OCI-LY7 (cell line): ENCODE results near the gene NTRK1. TPM values are rescaled to one million over a fixed set of nuclear protein-coding genes. Genes with fewer than 3 reads are reported as not detected.

Experiments used
- BruUV-seq: library from RNA; stranded (reverse); fragments of 400-500 nt; replicated peaks from 2 replicates; lab custom pipeline; 2021; lab: Mats Ljungman, UMichigan
- CTCF ChIA-PET: fragments of 300-600 bp; sonication (Branson Sonifier 250); formaldehyde crosslinking; loops from one replicate; lab custom pipeline; 2022; ENCODE audit warnings: antibody characterized with exemption; ENCODE audit not compliant: unreplicated experiment; lab: Charles Lee
- POLR2A ChIA-PET: fragments of 300-600 bp; sonication (Branson Sonifier 250); formaldehyde crosslinking; loops from one replicate; lab custom pipeline; 2022; ENCODE audit warnings: antibody characterized with exemption; lab: Charles Lee
- DNase-seq: peaks from one replicate; pipeline ENCODE4 v3.0.0-alpha.2; 2015; ENCODE audit warnings: low spot score
- H2AFZ ChIP-seq: fragments of 200-600 bp; sonication (generic), shearing (Covaris generic); 2 replicates; pipeline ENCODE4 v1.6.1; 2014; ENCODE audit warnings: mild to moderate bottlenecking, antibody characterized with exemption, low read length, moderate library complexity
- H3K27ac ChIP-seq: fragments of 200-600 bp; sonication (generic); 2 replicates; pipeline ENCODE4 v1.5.1; 2014; ENCODE audit warnings: mixed run types, low read depth, mild to moderate bottlenecking, moderate library complexity, low read length, inconsistent platforms; ENCODE audit not compliant: poor library complexity, severe bottlenecking
- H3K36me3 ChIP-seq: fragments of 200-600 bp; sonication (generic); 2 replicates; pipeline ENCODE4 v1.6.1; 2014; ENCODE audit warnings: mild to moderate bottlenecking, antibody characterized with exemption, low read length, moderate library complexity, mixed read lengths; ENCODE audit not compliant: insufficient read depth
- H3K4me1 ChIP-seq: fragments of 200-600 bp; sonication (generic); 2 replicates; pipeline ENCODE4 v1.5.1; 2014; ENCODE audit warnings: mild to moderate bottlenecking, low read length; ENCODE audit not compliant: insufficient read depth, poor library complexity, severe bottlenecking
- H3K4me2 ChIP-seq: fragments of 200-600 bp; sonication (generic); 2 replicates; pipeline ENCODE4 v1.6.1; 2014; ENCODE audit warnings: mild to moderate bottlenecking, low read length
- H3K4me3 ChIP-seq: fragments of 200-600 bp; sonication (generic); 2 replicates; pipeline ENCODE4 v1.5.1; 2014; ENCODE audit warnings: mild to moderate bottlenecking, low read depth, low read length; ENCODE audit not compliant: poor library complexity, severe bottlenecking
- H3K79me2 ChIP-seq: fragments of 200-600 bp; sonication (generic); 2 replicates; pipeline ENCODE4 v1.6.1; 2016; ENCODE audit warnings: low read depth, mild to moderate bottlenecking, low read length, moderate library complexity, mixed read lengths; ENCODE audit not compliant: insufficient read depth
- H3K9me2 ChIP-seq: fragments of 200-600 bp; sonication (generic); 2 replicates; pipeline ENCODE4 v1.6.1; 2016; ENCODE audit warnings: mild to moderate bottlenecking, low read length, mixed read lengths; ENCODE audit not compliant: insufficient read depth
- H3K9me3 ChIP-seq: fragments of 200-600 bp; sonication (generic); 2 replicates; pipeline ENCODE4 v1.6.1; 2014; ENCODE audit warnings: mild to moderate bottlenecking, mixed run types, low read length, mixed read lengths
- H4K20me1 ChIP-seq: fragments of 200-600 bp; sonication (generic); 2 replicates; pipeline ENCODE4 v1.6.1; 2014; ENCODE audit warnings: mild to moderate bottlenecking, antibody characterized with exemption, low read length, moderate library complexity, mixed read lengths; ENCODE audit not compliant: insufficient read depth
- EZH2phosphoT487 ChIP-seq: fragments of 200-600 bp; sonication (generic); IDR thresholded peaks from 2 replicates; pipeline ENCODE4 v1.6.1; 2018; ENCODE audit warnings: low read depth, borderline replicate concordance, mild to moderate bottlenecking, mixed run types, antibody characterized with exemption, low read length, moderate library complexity, mixed read lengths
- intact Hi-C: fragments of 100-400 bp; cut with micrococcal nuclease; formaldehyde crosslinking; loops from one replicate; pipeline ENCODE4 v1.10.0; 2022; ENCODE audit not compliant: unreplicated experiment
- total RNA-seq, 2 experiments: library from RNA; depleted of rRNA in 1 of 2; stranded (reverse); fragments of >200 nt in 1 of 2; shearing (Covaris generic) in 1 of 2; gene quantifications; 2 replicates each; pipeline ENCODE4 v1.2.3, GENCODE V29; 2014 to 2022
- TF ChIP-seq, protein P1 (sequence below): fragments of 200-600 bp; sonication (generic); conservative IDR thresholded peaks from 2 replicates; pipeline ENCODE4 v1.5.1; 2014; ENCODE audit warnings: mild to moderate bottlenecking, antibody characterized with exemption, low read length, moderate library complexity, mixed read lengths

Gene NTRK1
- total RNA-seq, 2 experiments from 2014 or later = not detected

DNA sequence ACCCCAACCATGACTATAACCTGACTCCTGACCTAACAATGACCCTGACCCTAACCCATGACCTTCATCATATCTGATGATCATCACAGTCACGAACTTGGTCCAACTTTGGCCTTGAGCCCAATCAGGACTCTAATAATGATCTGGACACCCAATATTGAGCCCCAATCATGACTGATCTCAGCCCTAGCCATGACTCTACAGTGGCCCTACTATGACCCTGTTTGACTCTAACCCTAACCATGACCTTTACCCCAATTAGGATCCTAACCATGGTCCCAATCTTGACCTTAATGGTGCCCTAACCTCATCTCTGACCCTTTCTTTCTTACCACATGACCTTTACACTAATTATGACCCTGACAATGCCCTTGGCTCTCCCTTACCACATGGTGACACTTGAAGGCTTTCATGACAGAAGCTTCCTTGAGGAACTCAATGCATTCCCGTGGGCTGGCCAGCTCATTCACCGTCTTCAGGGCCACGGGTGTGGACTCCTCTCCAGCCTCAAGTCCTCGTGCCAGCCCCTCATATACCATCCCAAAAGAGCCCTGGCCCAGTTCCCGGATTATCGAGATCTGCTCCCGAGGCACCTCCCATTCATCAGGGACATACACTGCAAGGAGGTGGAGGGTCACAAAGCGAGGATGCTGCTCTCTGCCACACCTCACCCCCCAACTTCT, 17.9 kb upstream of the NTRK1 start:
- BruUV-seq = no TSS peak
- Histone ChIP-seq H3K9me2 (no peaks in the 10 kb centered on the region), H4K20me1 (no peaks in the 10 kb centered on the region; the same call in 1 of the 2 replicates), H3K27ac (no peak overlapping the region), H3K4me1 (no peaks in the 10 kb centered on the region), H3K4me3 (no peak overlapping the region), H3K36me3 (no peaks in the 10 kb centered on the region), H3K79me2 (no peaks in the 10 kb centered on the region), H2AFZ (no peak overlapping the region), H3K9me3 (no peaks in the 10 kb centered on the region), H3K4me2 (no peak overlapping the region)
- CTCF ChIA-PET = no interaction called here
- POLR2A ChIA-PET = no interaction called here
- intact Hi-C loops = no loop called here
- TF ChIP-seq EZH2phosphoT487 = no peak
- TF ChIP-seq, protein P1, sequence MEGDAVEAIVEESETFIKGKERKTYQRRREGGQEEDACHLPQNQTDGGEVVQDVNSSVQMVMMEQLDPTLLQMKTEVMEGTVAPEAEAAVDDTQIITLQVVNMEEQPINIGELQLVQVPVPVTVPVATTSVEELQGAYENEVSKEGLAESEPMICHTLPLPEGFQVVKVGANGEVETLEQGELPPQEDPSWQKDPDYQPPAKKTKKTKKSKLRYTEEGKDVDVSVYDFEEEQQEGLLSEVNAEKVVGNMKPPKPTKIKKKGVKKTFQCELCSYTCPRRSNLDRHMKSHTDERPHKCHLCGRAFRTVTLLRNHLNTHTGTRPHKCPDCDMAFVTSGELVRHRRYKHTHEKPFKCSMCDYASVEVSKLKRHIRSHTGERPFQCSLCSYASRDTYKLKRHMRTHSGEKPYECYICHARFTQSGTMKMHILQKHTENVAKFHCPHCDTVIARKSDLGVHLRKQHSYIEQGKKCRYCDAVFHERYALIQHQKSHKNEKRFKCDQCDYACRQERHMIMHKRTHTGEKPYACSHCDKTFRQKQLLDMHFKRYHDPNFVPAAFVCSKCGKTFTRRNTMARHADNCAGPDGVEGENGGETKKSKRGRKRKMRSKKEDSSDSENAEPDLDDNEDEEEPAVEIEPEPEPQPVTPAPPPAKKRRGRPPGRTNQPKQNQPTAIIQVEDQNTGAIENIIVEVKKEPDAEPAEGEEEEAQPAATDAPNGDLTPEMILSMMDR = no peak
- no peak for DNase-seq

DNA sequence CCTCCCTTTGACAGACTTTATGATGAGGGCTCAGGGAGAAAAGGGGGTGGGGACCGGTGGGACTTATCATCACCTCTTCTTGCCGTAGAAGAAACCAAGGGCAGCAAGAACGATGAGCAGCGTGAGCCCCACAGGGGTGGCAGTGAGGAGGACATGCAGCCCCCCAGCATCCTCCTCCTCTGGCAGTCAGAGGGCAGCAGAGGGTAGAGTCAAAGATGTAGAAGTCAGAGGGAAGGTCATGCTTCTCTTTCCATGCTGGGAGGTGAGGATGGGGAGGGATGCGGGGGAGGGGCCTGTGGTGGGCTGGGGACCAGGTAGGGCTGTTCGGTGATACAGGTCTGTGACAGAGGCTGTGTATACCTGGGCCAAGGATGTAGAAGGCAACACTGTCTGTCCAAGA, 16.6 kb upstream of the NTRK1 start:
- no peak for DNase-seq
- Histone ChIP-seq H3K9me3 (no peaks in the 10 kb centered on the region), H3K27ac (no peak overlapping the region), H3K4me1 (no peaks in the 10 kb centered on the region), H3K79me2 (no peaks in the 10 kb centered on the region), H3K4me2 (no peak overlapping the region), H2AFZ (no peak overlapping the region), H3K36me3 (no peaks in the 10 kb centered on the region), H3K9me2 (no peaks in the 10 kb centered on the region), H4K20me1 (no peaks in the 10 kb centered on the region; the same call in 1 of the 2 replicates), H3K4me3 (no peak overlapping the region)
- POLR2A ChIA-PET = no interaction called here
- no TSS peak for BruUV-seq
- intact Hi-C loops = no loop called here
- TF ChIP-seq EZH2phosphoT487 = no peak
- TF ChIP-seq, protein P1 = no peak
- CTCF ChIA-PET = no interaction called here

DNA sequence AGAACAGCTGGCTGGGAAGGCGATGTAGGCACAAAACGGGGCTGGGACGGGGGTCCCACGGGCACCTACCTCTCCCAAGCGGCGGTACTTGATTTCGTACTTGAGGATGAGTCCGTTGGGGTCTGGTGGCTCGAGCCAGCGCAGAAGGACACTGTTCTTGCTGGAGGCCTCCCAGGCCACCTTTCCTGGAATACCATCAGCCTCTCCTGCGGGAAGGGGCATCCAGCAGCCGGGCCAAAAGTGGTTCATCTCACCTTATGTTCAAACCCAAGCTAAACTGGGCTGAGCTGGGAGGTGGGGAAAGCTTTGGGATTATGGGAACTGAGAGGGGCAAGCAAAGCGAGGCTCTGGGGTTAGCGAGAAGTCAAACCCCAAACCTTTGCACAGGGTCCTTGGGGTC, 16.0 kb upstream of the NTRK1 start:
- no peak for DNase-seq
- Histone ChIP-seq H2AFZ (no peak overlapping the region), H3K4me3 (no peak overlapping the region), H3K79me2 (no peaks in the 10 kb centered on the region), H3K9me2 (no peaks in the 10 kb centered on the region), H3K4me1 (no peaks in the 10 kb centered on the region), H3K36me3 (no peaks in the 10 kb centered on the region), H3K4me2 (no peak overlapping the region), H3K27ac (no peak overlapping the region), H4K20me1 (no peaks in the 10 kb centered on the region; the same call in 1 of the 2 replicates), H3K9me3 (no peaks in the 10 kb centered on the region)
- TF ChIP-seq, protein P1 = no peak
- TF ChIP-seq EZH2phosphoT487 = no peak
- intact Hi-C loops = no loop called here
- ChIA-PET POLR2A (no interaction called here), CTCF (no interaction called here)
- BruUV-seq = no TSS peak
